ENCODE results near the gene CDKAL1. TPM values are rescaled to one million over a fixed set of nuclear protein-coding genes. Genes with fewer than 3 reads are reported as not detected.

CDKAL1 gene
- total RNA-seq, 1 donor from 2014 or later: 29.5 TPM

DNA sequence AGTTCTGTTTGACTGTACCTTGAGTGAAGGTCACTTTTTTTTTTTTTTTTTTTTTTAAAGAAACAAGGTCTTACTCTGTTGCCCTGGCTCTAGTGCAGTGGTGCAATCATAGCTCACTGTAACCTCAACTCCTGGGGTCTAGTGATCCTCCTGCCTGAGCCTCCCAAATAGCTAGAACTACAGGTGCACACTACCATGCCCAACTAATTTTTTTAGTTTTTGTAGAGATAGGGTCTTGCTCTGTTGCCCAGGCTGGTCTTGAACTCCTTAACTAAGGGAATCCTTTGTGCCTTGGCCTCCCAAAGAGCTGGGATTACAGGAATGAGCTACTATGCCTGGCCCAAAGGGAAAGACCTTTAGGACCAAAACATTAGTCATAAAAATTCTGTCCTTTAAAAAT, 413.7 kb downstream of the CDKAL1 start:
- intact Hi-C loops (cut with micrococcal nuclease): no loop called here

DNA sequence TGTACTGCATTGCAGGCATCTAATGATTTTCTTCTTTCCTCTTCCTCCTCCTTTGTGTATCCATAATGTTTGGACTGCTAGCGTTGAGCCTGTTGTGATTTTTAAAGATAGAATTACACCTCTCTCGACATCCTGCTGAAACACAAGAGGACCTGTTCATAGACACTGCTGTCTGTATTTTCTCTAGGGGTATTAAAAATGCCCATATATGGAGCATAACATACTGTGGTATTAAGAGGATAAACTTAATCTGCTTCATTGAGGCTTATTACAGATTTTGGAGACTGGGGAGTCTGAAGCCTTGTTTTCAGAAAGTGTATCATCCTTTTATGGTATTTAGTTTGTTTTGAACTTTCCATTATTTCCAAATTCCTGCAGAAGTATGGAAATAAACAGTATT, 414.3 kb downstream of the CDKAL1 start:
- intact Hi-C loops (cut with micrococcal nuclease): no loop called here

DNA sequence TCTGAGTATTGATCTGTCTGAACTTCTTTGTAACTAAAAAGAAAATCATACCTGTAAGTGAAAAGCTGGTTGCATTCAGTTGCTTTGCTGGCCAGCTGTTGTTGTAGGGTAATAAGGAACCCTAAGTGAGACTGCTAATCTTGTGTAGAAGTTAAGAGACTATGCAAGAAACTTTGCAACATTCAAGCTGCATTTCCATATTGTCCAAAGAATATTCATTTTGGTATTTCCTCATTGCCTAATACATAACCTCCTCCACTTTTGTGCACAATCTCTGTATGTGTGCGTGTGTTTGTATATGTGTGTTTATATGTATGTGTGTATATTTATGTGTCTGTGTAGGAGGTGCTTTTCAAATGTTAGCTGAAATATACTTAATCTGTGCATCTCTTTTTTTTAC, 414.9 kb downstream of the CDKAL1 start:
- intact Hi-C loops (cut with micrococcal nuclease): no loop called here

DNA sequence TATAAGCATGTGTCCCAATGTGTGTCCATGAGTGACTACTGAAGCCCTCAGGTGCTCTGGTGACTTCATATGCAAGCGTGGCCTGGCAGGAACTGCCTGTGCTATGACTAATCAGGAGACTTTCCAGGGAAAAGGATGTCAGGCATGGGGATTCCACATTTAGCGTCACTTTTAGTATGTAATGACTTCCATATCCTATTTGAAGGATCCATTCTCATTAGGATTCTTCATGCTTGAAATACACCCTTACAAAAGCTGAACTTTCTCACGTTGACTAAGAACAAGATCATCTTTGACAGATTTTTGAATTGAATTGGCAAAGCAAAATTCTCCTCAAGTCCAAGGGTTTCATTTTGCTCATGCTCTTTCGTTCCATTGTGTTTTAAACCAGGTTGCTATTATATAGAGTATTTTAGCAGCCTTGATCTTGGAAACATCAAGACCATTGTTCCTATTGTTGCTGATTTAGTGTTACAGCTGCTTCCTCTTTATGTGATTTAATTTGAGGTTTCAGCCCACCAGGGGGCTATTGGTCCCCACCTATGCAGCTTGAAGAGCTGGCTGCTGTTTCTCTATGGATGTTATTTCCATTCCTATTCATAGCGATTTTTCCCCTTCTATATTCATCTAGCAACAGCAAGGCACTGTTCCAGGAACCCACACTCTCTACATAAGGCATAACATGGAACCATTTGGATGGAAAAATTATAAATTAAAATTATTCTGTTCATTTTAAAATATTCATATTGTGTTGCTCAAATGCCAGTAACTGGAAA, 418.6 kb downstream of the CDKAL1 start:
- intact Hi-C loops (cut with micrococcal nuclease): no loop called here

DNA sequence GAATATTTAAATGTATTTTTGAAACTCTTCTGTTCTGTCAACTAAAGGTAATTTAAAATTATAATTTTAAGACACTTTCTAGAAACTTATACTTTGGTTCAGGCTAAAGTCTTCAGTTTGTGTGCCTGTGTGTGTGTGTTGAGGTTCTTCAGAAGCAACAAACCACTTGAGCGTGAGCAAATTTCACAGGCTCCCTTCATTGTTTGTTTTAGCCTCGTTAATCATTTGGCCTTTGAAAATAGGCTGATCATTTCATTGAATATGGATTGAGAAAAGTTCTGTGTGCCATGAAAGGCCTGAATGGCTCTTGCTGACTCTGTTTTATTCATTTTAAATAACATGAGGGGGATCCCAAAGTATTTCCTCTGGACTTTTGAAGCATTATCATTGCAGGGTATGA, 420.1 kb downstream of the CDKAL1 start:
- intact Hi-C loops (cut with micrococcal nuclease): no loop called here

DNA sequence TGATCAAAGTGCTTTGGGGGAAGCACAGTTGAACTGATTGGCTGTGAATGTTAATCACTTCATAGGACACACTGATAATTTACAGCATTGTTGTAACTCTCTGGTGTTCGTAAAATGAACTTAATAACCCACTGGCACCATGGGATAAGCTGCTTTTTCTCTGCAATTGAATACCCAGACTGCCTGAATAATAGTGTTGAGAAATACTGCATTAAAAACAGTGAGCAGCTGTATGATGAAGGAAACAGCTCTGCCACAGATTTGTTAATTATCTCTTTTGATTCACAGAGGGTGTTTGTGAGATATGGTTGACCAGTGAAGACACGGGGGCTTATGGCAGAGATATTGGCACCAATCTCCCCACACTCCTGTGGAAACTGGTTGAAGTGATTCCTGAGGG, 420.9 kb downstream of the CDKAL1 start:
- intact Hi-C loops (cut with micrococcal nuclease): no loop called here

DNA sequence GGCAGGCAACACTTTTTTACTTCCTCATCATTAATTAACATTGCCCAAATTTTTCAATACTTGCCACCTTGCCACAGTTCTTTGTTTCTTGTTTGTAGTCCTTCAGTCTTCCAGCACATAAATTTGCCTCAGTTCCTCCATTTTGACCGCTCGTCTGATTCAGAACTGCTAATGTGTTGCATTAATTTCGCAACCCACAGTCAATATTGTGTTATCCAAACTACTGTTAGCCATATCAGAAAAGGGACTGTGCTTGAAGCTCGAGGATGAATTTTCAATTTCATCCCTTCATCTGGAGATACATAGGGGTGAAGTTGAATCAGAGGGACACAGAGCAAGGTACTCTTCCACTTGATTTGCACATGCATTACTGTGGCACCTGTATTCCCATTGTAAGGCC, 421.5 kb downstream of the CDKAL1 start:
- intact Hi-C loops (cut with micrococcal nuclease): no loop called here

DNA sequence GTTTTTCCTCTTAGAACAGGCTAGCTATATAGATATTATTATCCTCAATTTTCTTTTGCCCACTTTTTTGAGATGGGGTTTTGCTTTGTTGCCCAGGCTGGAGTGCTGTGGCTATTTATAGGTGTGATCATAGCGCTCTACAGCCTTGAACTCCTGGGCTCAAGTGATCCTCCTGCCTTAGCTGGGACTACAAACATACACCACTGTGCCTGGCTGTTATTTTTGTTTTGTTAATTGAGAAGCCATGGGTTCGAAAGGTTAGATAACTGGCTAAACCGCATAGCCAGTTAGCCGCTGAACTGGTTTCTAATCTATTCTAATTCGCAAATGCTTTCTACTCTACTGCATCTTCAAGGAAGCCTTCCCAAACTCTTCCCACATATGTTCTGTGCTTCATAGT, 425.8 kb downstream of the CDKAL1 start:
- intact Hi-C loops (cut with micrococcal nuclease): no loop called here

DNA sequence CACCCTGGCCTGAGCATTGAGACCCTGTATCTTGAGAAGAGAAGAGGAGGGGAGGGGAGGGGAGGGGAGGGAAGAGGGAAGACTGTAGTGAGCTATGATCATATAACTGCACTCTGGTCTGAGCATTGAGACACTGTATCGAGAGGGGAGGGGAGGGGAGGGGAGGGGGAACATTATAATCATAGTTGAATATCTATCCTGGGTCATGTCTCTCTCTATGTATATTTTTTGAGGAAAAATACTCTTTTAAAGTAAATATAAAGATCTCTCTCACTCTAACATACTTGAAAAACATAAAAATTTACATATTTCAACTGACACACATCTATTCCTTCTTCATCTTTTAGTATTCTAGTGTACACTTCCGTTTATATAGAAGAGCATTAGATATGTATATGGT, 431.0 kb downstream of the CDKAL1 start:
- intact Hi-C loops (cut with micrococcal nuclease): no loop called here

DNA sequence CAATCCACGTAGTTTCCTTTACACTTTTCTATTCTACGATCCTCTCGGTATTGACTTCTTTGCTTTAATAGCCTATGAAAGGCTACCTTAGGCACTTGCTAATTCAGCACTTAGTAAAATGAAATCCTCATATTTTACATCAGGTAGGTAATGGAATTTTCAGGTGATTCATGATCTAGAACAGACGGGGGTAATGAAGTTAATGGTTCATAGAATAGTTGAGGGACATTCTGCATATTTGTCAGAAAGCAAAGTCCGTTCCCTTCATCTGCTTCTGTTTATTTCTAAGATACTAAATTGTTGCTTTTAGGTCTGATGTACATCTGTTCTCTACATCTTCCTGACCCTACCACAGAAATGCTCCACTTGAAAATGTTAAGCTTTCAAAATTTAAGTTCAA, 431.7 kb downstream of the CDKAL1 start:
- intact Hi-C loops (cut with micrococcal nuclease): no loop called here

DNA sequence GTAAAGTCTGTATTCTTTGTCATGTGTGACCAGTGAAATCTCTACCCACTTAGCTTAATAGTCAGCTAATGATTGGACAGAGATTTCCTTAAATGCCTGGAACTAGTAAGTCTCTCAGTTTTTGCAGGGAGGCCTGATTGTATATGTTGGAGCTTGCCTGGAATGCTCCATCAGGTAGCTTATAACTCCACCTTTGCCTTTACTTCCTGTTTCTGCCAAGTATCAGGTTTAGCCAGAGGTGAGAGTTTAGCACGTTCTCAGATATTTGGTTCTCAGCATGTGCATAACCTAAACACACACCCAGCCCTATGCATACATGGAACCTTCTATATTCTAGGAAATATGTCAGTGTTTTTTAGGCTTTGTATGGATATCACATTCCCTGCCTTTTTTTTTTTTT, 435.3 kb downstream of the CDKAL1 start:
- intact Hi-C loops (cut with micrococcal nuclease): no loop called here

DNA sequence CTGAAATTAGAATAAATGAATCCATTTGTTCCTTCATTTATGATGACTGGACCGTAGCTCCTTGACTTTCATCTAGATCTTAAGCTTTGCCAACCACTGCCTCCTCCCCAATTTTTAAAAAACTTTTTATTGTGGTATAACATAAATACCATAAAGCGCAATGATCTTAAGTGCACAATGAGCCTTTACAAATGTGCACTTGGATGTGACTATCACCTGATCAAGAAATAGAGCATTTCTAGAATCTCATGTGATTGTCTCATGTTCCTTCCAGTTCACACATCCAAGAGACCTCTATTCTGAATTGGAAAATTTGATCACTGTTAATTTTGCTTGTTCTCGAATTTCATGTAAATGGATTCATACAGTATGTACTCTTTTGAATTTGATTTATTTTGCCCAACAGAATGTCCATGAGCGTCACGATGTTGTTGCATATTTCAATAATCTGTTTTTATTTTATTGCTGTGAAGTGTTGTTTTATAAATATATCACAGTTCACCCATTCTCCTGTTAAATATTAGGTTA, 442.2 kb downstream of the CDKAL1 start:
- intact Hi-C loops (cut with micrococcal nuclease): no loop called here

DNA sequence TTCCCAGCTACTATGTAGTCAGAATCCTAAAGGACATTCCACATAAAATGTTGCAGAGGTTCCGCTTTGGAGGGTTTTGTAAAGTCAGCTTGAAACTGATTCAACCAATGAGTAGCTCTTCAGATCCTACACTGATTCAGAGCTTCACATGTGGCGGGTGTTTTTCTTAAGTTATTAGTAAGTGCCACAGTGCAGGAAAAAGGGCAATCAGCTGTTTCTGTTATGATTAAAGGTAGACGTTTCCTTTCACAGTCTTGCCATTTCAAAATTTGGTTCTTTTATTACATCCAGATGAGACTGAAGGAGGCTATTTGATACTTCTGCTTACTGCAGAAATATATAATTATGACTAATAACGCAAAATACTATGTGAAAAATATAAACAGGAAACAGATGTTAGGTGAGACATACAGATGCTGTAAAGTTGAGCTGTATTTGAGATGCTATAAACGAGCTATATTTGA, 443.9 kb downstream of the CDKAL1 start:
- intact Hi-C loops (cut with micrococcal nuclease): no loop called here

DNA sequence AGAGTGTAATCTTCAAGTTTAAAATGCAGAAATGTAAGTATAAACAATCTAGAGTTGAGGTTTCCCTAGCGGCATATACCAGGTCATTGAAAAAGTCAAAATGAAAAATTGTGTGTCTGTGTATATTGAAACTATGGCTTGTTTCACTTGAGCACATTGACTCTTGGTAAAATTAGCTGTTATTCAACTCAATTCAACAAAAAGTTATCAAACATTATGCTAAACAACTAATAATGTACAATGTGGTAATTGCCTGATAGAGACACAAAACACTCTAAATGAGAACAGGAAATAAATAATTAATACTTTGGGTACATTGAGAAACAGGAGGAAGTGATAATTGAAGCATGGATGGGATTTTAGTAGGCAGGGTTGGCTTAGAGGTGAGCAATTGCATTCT, 444.8 kb downstream of the CDKAL1 start:
- intact Hi-C loops (cut with micrococcal nuclease): no loop called here

DNA sequence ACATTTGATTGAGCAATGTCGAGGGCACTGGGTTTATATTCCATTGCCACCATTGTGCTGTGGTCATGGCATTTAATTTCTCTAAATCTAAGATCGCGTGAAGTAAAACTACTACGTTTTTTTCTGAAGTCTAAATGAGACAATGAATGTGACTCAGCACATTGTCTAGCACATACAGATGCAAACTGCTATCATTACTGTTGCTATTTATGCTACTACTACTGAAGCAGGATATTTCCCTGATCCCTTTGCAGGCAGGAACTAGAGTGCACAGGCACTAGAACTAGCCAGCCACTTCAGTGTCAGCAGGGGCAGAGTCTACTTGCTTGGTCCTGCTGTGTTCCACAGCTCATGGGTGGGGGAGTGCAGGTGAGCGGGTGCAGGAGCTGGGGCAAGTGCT, 449.7 kb downstream of the CDKAL1 start:
- intact Hi-C loops (cut with micrococcal nuclease): no loop called here

DNA sequence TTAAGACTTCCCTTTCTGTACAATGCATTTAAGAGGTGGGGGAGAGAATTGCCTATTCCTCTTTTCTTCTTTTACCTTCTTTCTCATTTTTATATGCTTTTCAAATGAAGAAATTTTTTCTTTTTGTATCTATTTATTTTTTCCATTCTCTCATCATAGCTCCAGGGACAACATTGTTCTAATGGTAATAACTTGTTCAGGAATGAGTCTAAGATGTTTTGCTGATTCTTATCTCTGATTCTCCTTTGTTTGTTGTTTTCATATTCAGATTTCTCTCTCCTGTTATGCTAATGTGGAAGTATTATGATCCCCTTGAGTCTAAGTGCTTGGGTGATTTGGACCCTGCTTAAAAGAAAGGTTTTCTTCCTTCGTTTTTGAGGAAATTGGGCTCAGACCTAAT, 451.6 kb downstream of the CDKAL1 start:
- intact Hi-C loops (cut with micrococcal nuclease): no loop called here

DNA sequence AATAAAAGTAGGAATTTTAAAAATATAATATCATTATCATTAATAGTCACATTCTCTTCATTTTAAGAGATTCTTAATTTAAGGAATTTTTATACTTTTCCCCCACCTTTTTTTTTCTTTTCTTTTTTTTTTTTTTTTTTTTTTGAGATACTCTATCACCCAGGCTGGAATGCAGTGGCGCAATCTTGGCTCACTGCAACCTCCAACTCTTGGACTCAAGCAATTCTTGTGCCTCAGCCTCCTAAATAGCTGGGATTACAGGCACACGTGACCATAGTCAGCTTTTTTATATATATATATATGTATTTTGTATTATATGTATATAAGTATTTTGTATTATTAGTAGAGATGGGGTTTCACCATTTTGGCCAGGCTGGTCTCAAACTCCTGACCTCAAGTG, 457.7 kb downstream of the CDKAL1 start:
- intact Hi-C loops (cut with micrococcal nuclease): no loop called here

DNA sequence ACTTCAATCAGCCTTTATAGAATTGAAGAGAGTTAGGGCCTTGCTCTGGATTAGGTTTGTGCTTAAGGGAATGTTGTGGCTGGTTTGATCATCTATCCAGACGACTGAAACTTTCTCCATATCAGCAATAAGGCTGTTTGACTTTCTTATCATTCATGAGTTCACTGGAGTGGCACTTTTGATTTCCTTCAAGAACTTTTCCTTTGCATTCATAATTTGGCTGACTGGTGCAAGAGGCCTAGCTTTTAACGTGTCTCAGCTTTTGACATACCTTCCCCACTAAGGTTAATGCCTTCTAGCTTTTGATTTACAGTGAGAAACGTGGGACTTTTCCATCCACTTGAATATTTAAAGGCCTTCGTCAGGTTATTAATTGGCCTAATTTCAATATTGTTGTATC, 461.8 kb downstream of the CDKAL1 start:
- intact Hi-C loops (cut with micrococcal nuclease): no loop called here

DNA sequence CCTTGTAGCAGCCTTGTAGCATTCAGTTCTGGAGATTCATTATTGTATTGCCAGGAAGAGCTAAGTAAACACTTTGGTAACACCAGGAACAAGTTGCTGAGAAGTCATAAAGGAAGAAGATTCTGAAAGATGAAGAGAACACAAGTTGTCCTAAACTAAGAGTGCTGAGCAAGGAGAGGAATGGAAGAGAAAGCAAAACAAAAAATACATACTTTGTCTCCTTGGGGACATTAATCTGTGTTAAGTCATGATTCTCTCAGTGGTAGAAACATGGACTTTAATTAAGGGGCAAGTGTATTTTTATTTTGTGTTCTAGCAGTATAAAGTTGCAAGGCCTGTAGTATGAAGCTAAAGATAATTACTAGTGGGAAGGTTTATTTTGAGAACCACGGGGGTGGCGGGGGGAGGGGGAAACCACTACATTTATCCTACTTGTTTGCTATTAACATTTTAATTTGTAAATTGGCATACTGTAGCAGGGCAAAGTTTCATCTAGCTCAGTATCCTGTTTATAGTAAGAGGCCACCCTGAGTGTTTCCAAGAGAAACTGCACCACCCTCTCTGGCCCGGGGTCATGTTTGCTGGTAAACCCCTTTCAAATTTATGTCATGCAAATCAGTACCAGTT, 463.0 kb downstream of the CDKAL1 start:
- intact Hi-C loops (cut with micrococcal nuclease): no loop called here

DNA sequence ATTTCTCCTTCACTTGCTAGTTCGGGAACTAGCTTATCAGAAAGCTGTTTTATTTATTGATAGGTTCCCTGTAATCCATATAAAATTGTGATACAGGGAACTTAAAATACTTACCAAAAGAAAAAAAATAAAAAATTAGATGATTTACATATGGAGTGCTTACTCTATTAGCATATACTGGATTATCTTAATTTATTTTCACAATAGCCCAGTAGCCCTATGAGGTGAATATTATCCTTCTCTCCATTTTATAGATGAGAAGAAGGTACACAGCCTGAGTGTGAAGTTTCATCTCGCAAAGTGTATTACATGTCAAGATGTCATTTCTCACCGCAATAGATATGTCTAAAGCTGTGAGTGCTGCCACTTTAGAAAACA, 463.5 kb downstream of the CDKAL1 start:
- intact Hi-C loops (cut with micrococcal nuclease): no loop called here

DNA sequence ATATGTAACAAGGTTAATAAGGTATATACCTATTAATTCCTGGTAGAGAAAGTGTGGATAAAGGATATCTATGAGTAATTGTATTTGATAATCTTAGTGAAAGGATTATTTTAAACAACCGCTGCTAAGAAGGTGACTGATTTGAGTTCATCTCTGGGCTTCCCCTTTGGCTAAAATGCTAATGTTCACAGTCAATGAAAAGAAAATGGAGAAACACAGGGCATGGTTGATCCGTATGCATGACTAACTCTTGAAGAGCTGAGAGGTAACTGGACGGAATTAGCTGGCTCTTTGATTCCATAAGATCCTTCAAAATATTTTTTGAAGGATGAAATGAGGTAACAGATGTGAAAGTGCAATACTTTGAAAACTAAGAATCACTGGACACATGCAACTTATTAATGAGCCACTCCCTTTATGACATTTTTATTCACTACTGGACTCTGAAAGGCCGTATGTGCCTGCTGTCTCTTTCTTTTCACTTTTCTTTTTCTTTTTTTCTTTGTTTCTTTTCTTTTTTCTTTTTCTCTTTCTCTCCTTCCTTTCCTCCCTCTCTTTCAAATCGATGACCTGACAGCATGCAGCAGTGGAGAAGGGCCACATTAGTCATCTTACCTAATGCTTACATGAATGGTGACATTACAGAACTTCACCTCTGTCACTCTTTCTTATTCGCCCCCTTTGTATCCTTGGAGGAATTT, 464.6 kb downstream of the CDKAL1 start:
- intact Hi-C loops (cut with micrococcal nuclease): no loop called here

DNA sequence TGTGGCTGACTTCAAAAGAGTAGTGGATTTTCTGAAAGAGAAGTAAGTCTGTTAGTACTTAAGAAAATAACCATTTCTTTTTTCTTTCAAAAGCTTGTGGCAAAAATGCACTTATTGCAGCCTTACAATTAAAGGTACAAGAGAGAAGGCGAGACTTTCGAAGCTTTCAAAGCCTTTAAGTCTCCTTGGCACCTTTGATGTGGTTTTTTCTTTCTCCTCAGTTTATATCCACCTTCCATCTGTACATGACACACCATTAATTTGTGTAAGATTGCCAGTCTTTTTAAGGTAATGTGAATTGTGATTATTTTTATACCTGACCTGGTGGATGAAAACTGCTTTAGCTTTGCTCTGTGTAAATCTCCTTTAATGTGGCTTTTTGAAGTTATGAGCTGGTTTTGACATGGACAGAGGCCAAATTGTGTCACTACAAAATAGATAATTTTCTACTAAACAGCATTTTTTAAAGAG, 466.1 kb downstream of the CDKAL1 start:
- intact Hi-C loops (cut with micrococcal nuclease): no loop called here

Data from T-helper 2 cell treated with Interferon-gamma antibody and Interleukin-4, amounts not matched to agents 100 ng/mL and 5 ng/mL, for 36 hours (primary cell).